HFFc6 (cell line): Measurements from ENCODE around the gene KLHL25. TPM values are rescaled to one million over a fixed set of nuclear protein-coding genes. Genes with fewer than 3 reads are reported as not detected.
A peak's percentile ranks its signal among the peaks of the same experiment; 100 is the strongest.

Experiments used
- DNase-seq: peaks from one replicate; pipeline ENCODE4 v3.0.0-alpha.2; 2018
- H3K27ac Mint-ChIP-seq: 2 replicates; pipeline ENCODE4 v1.8.0; 2020; ENCODE audit warnings: mild to moderate bottlenecking, mixed read lengths
- H3K27me3 Mint-ChIP-seq: 2 replicates; pipeline ENCODE4 v1.8.0; 2021; ENCODE audit warnings: mild to moderate bottlenecking, moderate library complexity, mixed read lengths; ENCODE audit not compliant: insufficient read depth
- H3K36me3 Mint-ChIP-seq: 2 replicates; pipeline ENCODE4 v1.8.0; 2021; ENCODE audit warnings: low read depth, mixed read lengths
- H3K4me1 Mint-ChIP-seq: 2 replicates; pipeline ENCODE4 v1.8.0; 2020; ENCODE audit warnings: low read depth, mixed read lengths
- H3K4me3 Mint-ChIP-seq: 2 replicates; pipeline ENCODE4 v1.8.0; 2020; ENCODE audit warnings: mild to moderate bottlenecking, moderate library complexity, mixed read lengths
- H3K9me3 Mint-ChIP-seq: 2 replicates; pipeline ENCODE4 v1.8.0; 2020; ENCODE audit warnings: mild to moderate bottlenecking, mixed read lengths
- microRNA-seq: library from miRNA; unstranded; fragments of <30 nt; microRNA quantifications from one replicate; pipeline ENCODE4, GENCODE V29; 2019
- total RNA-seq, 6 experiments: library from RNA; stranded (reverse); fragmentation: NEBNext Ultra II Directional; extraction: Animal tissue kit (Norgen Biotek cat#: 25700); gene quantifications; 2 replicates in 1 of 6; 3 replicates in 5 of 6; pipeline ENCODE4 v1.2.3, GENCODE V29; 2021
- TF ChIP-seq, protein P1 (sequence below): fragments of 200-600 bp; sonication (generic); IDR thresholded peaks from 2 replicates; pipeline ENCODE4 v1.5.0; 2021; ENCODE audit warnings: antibody characterized with exemption, mild to moderate bottlenecking

The KLHL25 gene
- total RNA-seq, 6 experiments from 2014 or later = 2.2 to 3.2 (median 2.5) TPM

DNA sequence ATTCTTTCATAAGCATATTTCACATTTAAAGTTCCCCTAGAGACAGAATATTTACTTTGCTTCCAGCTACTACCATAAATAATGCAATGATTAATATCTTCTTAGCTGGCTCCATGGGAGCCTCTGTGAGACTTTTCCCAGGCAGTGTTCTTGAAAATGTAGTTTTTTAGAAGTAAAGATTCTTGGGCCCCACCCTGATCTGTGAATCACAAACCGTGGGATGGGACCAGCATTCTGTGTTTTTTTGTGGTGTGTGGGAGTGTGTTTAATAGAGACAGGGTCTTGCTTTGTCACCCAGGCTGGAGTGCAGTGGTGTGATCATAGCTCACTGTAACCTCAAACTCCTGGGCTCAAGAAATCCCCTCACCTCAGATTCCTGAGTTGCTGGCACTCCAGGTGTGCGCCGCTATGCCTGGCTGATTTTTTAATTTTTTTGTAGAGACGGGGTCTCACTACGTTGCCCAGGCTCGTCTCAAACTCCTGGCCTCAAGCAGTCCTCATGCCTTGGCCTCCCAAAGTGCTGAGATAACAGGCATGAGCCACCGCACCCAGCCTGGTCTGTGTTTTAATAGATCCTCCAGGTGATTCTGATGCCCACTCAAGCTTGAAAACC is 83.0 kb downstream of the KLHL25 start:
- Mint-ChIP-seq H3K27me3 (peaks cover 2% of the 10 kb centered on the region; the same call in 1 of the 2 replicates), H3K9me3 (no peaks in the 10 kb centered on the region), H3K4me1 (peaks cover 32% of the 10 kb centered on the region), H3K4me3 (no peak overlapping the region), H3K36me3 (peaks cover 14% of the 10 kb centered on the region), H3K27ac (0 out of 2 replicates have a peak overlapping the region, but pooled peaks have one; percentile 24)
- TF ChIP-seq, protein P1, sequence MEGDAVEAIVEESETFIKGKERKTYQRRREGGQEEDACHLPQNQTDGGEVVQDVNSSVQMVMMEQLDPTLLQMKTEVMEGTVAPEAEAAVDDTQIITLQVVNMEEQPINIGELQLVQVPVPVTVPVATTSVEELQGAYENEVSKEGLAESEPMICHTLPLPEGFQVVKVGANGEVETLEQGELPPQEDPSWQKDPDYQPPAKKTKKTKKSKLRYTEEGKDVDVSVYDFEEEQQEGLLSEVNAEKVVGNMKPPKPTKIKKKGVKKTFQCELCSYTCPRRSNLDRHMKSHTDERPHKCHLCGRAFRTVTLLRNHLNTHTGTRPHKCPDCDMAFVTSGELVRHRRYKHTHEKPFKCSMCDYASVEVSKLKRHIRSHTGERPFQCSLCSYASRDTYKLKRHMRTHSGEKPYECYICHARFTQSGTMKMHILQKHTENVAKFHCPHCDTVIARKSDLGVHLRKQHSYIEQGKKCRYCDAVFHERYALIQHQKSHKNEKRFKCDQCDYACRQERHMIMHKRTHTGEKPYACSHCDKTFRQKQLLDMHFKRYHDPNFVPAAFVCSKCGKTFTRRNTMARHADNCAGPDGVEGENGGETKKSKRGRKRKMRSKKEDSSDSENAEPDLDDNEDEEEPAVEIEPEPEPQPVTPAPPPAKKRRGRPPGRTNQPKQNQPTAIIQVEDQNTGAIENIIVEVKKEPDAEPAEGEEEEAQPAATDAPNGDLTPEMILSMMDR = no peak
- DNase-seq = no peak

DNA sequence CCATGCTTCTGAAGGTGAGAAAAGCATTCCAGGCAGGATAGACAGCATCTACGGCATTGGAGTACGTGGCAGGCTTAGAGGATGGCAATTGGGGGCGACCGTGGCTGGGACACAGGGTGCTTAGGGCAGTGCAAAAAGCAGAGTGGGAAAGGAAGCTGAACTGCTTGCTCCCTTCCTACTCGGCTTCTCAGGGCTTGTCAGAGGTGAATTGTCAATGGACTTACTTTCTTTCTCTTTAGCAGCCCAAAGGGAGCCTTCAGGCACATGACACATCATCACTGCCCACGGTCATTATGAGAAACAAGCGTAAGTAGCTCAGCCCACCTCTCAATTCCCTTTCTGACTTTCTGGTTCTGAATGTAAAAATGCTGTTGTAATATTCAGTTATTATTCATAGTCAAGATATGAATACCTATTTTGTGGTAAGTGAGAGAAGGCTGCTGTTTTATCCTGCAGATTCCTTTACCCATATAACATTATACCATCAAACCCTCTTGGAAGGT is 84.3 kb downstream of the KLHL25 start:
- H3K36me3 Mint-ChIP-seq = peaks cover 14% of the 10 kb centered on the region; the same call in 1 of the 2 replicates
- no peak for DNase-seq
- H3K27ac Mint-ChIP-seq = peak overlapping the region; percentile 22; the same call in 1 of the 2 replicates
- no peak overlapping the region for H3K4me3 Mint-ChIP-seq
- H3K27me3 Mint-ChIP-seq = peaks cover 2% of the 10 kb centered on the region; the same call in 1 of the 2 replicates
- H3K4me1 Mint-ChIP-seq = peaks cover 37% of the 10 kb centered on the region
- no peaks in the 10 kb centered on the region for H3K9me3 Mint-ChIP-seq
- TF ChIP-seq, protein P1 = no peak

Small RNAs within 50 kb of the gene (microRNA-seq; reads per million reads assigned to microRNA genes)
- 10.8 reads per million, percentile 12 among the genes with 10 or more reads in this experiment for gene MIR1276
- gene MIR548AP = not detected
